Thyroid gland (tissue), 4 donors: ENCODE results near the gene ING3. TPM values are rescaled to one million over a fixed set of nuclear protein-coding genes. Genes with fewer than 3 reads are reported as not detected.
"Not testable (repeated sequence)": the region's sequence is repeated elsewhere in the genome, so short reads cannot be mapped to it uniquely, and the experiment has no call there.

Experiments
- DNase-seq, 2 donors: peaks; one replicate each; pipeline ENCODE4 v3.0.0-alpha.2; 2019
- H3K27ac ChIP-seq, 3 donors: fragments of 200-600 bp; sonication (generic); 1 replicate in 2 of 3; 2 replicates in 1 of 3; pipeline ENCODE4 v1.5.1; 2016 to 2019; ENCODE audit warnings: mild to moderate bottlenecking in 1 of 3, moderate library complexity in 1 of 3
- H3K27me3 ChIP-seq: fragments of 200-600 bp; sonication (generic); one replicate; pipeline ENCODE4 v1.5.1; 2019
- H3K36me3 ChIP-seq, 2 donors: fragments of 200-600 bp; sonication (generic); one replicate each; pipeline ENCODE4 v1.5.1; 2016 to 2019
- H3K4me1 ChIP-seq, 2 donors: fragments of 200-600 bp; sonication (generic); one replicate each; pipeline ENCODE4 v1.5.1; 2017 to 2019
- H3K4me3 ChIP-seq, 3 donors: fragments of 200-600 bp; sonication (generic); replicated peaks in 1 of 3; 1 replicate in 2 of 3; 2 replicates in 1 of 3; pipeline ENCODE4 v1.5.1; 2016; ENCODE audit warnings: mild to moderate bottlenecking in 1 of 3
- H3K9me3 ChIP-seq: fragments of 200-600 bp; sonication (generic); one replicate; pipeline ENCODE4 v1.5.1; 2017
- POLR2A ChIP-seq, 2 donors: fragments of 450-650 bp; IDR thresholded peaks; one replicate each; pipeline ENCODE4 v1.6.1; 2017; ENCODE audit warnings: antibody characterized with exemption in 2 of 2, mild to moderate bottlenecking in 2 of 2, moderate library complexity in 1 of 2
- WGBS, 2 donors: methylation state at CpG; one replicate each; pipeline ENCODE4 v1.1.5; 2017; 5-methylcytosine and 5-hydroxymethylcytosine counted together
- intact Hi-C: fragments of 100-400 bp; cut with DNase I; formaldehyde crosslinking; loops from one replicate; pipeline ENCODE4 v1.15.1; 2023
- total RNA-seq, 4 donors: library from RNA; depleted of rRNA; stranded (reverse); fragments of >200 nt; gene quantifications; one replicate each; pipeline ENCODE4 v1.2.3, GENCODE V29; 2016
- TF ChIP-seq, protein P1 (sequence below), 6 experiments: fragments of 200-600 bp in 3 of 6; fragments of 450-650 bp in 3 of 6; sonication (generic) in 3 of 6; IDR thresholded peaks; one replicate each; pipeline ENCODE4 v1.5.1; 2016 to 2019; ENCODE audit warnings: antibody characterized with exemption in 6 of 6, mild to moderate bottlenecking in 2 of 6, inconsistent platforms in 1 of 6, moderate library complexity in 1 of 6

The ING3 gene
- total RNA-seq, 4 donors from 2014 or later: 23.7 to 40.8 (median 37.1) TPM

DNA sequence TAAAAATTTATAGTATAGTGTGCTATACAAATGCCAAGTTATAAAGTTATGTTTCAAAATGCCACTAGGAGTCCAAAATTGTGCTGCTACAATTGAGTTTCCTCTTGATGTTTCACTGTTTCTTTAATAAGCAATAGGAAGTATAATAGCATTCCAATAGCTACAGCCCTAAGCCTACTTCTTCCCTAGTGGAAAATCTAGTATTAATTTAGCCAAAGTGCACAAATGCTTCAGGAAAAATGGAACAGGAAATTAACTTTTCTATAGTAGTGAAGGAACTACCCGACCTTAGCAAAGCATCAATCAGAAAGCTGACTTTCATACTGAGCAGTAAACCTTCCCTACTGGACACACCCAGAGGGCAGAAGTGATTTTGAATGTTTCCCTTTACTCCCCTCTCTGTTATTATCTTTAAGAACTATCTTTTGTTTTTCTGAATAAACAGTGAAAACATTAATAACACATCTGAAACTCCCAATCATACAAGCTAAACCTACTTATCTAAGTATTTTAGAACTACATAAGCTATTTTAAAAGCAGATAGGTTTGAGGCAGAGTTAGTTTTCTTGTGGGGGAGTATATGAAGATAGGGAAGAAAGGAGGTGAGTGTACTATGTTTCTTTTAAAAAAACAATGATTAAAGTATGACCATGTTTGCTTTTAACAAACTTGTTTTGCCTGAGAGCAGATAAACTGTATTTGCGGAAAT, 51.6 kb downstream of the ING3 start:
- TF ChIP-seq POLR2A (IDR thresholded peaks at IDR 0.05): no peak
- TF ChIP-seq, protein P1, sequence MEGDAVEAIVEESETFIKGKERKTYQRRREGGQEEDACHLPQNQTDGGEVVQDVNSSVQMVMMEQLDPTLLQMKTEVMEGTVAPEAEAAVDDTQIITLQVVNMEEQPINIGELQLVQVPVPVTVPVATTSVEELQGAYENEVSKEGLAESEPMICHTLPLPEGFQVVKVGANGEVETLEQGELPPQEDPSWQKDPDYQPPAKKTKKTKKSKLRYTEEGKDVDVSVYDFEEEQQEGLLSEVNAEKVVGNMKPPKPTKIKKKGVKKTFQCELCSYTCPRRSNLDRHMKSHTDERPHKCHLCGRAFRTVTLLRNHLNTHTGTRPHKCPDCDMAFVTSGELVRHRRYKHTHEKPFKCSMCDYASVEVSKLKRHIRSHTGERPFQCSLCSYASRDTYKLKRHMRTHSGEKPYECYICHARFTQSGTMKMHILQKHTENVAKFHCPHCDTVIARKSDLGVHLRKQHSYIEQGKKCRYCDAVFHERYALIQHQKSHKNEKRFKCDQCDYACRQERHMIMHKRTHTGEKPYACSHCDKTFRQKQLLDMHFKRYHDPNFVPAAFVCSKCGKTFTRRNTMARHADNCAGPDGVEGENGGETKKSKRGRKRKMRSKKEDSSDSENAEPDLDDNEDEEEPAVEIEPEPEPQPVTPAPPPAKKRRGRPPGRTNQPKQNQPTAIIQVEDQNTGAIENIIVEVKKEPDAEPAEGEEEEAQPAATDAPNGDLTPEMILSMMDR (IDR thresholded peaks at IDR 0.05): no peak
- 68 to 79% methylated on average over 2 of the region's 2 CpGs for WGBS, 2 donors
- DNase-seq: no peak
- H3K9me3 ChIP-seq: no peaks in the 10 kb centered on the region
- H3K4me1 ChIP-seq: no peaks in the 10 kb centered on the region
- no peaks in the 10 kb centered on the region for H3K36me3 ChIP-seq
- no peak overlapping the region for H3K4me3 ChIP-seq
- H3K27ac ChIP-seq: no peak overlapping the region
- intact Hi-C loops: no loop called here
- no peaks in the 10 kb centered on the region for H3K27me3 ChIP-seq

DNA sequence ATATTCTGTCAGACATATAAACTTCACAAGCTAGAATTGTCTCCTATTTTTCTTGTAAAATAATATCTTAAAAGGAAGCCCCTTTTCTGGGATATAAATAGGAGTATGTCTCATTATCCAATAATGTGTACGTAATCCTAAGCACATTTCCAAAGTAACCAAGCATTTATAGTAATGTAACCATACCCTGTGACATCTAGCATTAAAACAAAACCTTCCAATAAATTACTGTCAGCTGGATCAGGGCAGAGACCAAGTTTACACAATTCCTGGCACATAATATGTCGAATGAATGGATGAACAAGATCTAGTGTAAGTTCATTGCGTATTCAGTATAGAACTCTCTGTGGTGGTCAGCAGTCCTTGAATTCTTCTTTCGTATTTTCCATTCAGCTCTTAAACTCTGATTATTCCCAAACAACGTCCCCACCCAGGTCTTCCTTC, 52.2 kb downstream of the ING3 start:
- no peaks in the 10 kb centered on the region for H3K9me3 ChIP-seq
- H3K4me3 ChIP-seq: no peak overlapping the region
- no peaks in the 10 kb centered on the region for H3K4me1 ChIP-seq
- TF ChIP-seq, protein P1 (IDR thresholded peaks at IDR 0.05): no peak
- TF ChIP-seq POLR2A (IDR thresholded peaks at IDR 0.05): no peak
- 86 to 88% methylated on average over 5 of the region's 5 CpGs for WGBS, 2 donors
- H3K27ac ChIP-seq: no peak overlapping the region
- no peak for DNase-seq
- H3K27me3 ChIP-seq: no peaks in the 10 kb centered on the region
- intact Hi-C loops: no loop called here
- H3K36me3 ChIP-seq: no peaks in the 10 kb centered on the region

GRCh38 chr7:121003986-121004685, 53.6 kb downstream of the ING3 start:
- Histone ChIP-seq H3K36me3 (no peaks in the 10 kb centered on the region), H3K9me3 (no peaks in the 10 kb centered on the region), H3K27ac (no peak overlapping the region), H3K4me1 (no peaks in the 10 kb centered on the region), H3K27me3 (no peaks in the 10 kb centered on the region), H3K4me3 (no peak overlapping the region)
- DNase-seq: no peak
- TF ChIP-seq, protein P1 (IDR thresholded peaks at IDR 0.05): no peak
- no peak for TF ChIP-seq POLR2A (IDR thresholded peaks at IDR 0.05)
- intact Hi-C loops: no loop called here
- WGBS, 2 donors: 75 to 84% methylated on average over 5 of the region's 5 CpGs

GRCh38 chr7:121005058-121005457, 54.5 kb downstream of the ING3 start:
- H3K27me3 ChIP-seq, H3K9me3 ChIP-seq, intact Hi-C loops, H3K36me3 ChIP-seq, H3K4me3 ChIP-seq, DNase-seq, H3K4me1 ChIP-seq, H3K27ac ChIP-seq: not testable (repeated sequence)
- WGBS, 2 donors: 92 to 96% methylated on average over 4 of the region's 4 CpGs

GRCh38 chr7:121005996-121006584, 55.5 kb downstream of the ING3 start:
- 75 to 79% methylated on average over 4 of the region's 4 CpGs for WGBS, 2 donors
- Histone ChIP-seq H3K27me3 (no peaks in the 10 kb centered on the region), H3K4me3 (no peak overlapping the region)

More at GRCh38 chr7:121005996-121006584, 55.5 kb downstream of the ING3 start:
- H3K4me1 ChIP-seq: no peaks in the 10 kb centered on the region
- TF ChIP-seq, protein P1 (IDR thresholded peaks at IDR 0.05): no peak
- no peak for TF ChIP-seq POLR2A (IDR thresholded peaks at IDR 0.05)
- H3K27ac ChIP-seq: no peak overlapping the region
- no peaks in the 10 kb centered on the region for H3K36me3 ChIP-seq
- no peak for DNase-seq
- H3K9me3 ChIP-seq: no peaks in the 10 kb centered on the region
- intact Hi-C loops: no loop called here
